Measurements from ENCODE around the gene KNCN.

KNCN gene

GRCh38 chr1:46527474-46528296, 23.8 kb downstream of the KNCN start:
- no peak overlapping the region for H3K27ac ChIP-seq
- DNase-seq (ENCODE audit: low read depth, low spot score) = no peak

- no peak for DNase-seq (ENCODE audit: low read depth, low spot score)
- no peak overlapping the region for H3K27ac ChIP-seq
Observed at GRCh38 chr1:46526691-46527291, 24.7 kb downstream of the KNCN start.

GRCh38 chr1:46526013-46526690, 25.3 kb downstream of the KNCN start:
- H3K27ac ChIP-seq = no peak overlapping the region
- DNase-seq (ENCODE audit: low read depth, low spot score) = no peak

- H3K27ac ChIP-seq = no peak overlapping the region
- DNase-seq (ENCODE audit: low read depth, low spot score) = no peak
Observed at GRCh38 chr1:46525253-46525983, 26.0 kb downstream of the KNCN start.

DNA sequence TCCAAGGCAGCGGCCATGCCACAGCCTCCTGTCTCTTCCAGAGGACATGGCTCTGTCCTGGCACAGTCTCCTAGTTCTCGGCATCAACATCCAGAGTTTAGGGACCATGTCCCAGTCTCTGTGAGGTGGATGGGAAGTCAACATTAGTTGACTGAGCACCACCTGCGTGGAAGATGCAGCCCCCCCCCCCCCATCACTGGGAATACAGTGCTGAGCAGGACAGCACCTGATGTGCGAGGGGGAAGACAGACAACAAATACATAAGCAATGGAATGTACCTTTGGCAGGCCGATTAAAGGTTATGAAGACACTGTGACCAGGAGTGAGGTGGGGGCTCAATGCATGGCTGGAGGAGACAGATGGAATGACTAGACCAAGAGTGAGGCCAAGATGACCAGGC, 26.6 kb downstream of the KNCN start:
- no peak overlapping the region for H3K27ac ChIP-seq
- no peak for DNase-seq (ENCODE audit: low read depth, low spot score)

- DNase-seq (ENCODE audit: low read depth, low spot score) = no peak
- peak overlapping the region; percentile 65 for H3K27ac ChIP-seq
Observed at GRCh38 chr1:46523496-46524353, 27.7 kb downstream of the KNCN start.

- DNase-seq (ENCODE audit: low read depth, low spot score) = no peak
- H3K27ac ChIP-seq = peak overlapping the region; percentile 65
Observed at GRCh38 chr1:46522969-46523320, 28.5 kb downstream of the KNCN start.

DNA sequence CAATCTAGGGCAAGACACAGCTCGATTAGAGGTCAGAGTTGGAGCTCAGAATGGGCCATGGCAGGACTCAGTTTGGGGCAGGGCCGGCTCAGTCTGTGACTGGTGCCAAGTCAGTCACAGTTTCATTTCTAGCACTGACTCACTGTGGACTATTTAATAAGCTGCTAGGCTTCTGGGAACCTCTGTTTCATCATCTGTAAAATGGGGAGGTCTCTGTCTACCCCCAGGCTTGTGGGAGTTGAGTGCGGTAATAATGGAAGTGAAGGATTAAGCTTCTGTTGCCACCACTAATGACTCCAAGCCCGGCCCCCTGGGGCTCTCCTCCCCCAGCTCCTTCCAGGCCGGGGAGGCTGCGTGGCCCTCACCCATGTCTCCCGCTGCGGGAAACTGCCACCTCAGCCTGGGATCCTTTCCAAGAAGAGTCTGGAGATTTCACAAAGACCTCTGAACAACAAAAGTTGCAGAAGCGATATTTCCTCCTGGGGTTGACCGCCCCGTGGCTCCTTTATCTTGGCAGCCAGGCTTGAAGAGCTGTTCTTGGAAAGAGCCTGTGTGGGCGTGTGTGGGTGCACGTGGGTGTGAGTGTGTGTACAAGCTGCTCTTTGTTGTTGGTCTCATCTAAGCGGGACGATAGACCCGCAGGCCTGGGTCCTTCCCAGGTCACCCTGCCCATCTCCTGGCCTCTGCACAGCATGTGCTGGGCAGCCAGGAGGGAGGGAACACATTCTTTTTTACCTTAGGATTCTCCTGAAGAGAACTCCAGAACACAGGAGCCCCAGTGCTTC, 29.1 kb downstream of the KNCN start:
- DNase-seq (ENCODE audit: low read depth, low spot score) = no peak
- H3K27ac ChIP-seq = peak overlapping the region; percentile 65

- peak overlapping the region; percentile 65 for H3K27ac ChIP-seq
- no peak for DNase-seq (ENCODE audit: low read depth, low spot score)
Observed at GRCh38 chr1:46521414-46521813, 30.0 kb downstream of the KNCN start.

DNA sequence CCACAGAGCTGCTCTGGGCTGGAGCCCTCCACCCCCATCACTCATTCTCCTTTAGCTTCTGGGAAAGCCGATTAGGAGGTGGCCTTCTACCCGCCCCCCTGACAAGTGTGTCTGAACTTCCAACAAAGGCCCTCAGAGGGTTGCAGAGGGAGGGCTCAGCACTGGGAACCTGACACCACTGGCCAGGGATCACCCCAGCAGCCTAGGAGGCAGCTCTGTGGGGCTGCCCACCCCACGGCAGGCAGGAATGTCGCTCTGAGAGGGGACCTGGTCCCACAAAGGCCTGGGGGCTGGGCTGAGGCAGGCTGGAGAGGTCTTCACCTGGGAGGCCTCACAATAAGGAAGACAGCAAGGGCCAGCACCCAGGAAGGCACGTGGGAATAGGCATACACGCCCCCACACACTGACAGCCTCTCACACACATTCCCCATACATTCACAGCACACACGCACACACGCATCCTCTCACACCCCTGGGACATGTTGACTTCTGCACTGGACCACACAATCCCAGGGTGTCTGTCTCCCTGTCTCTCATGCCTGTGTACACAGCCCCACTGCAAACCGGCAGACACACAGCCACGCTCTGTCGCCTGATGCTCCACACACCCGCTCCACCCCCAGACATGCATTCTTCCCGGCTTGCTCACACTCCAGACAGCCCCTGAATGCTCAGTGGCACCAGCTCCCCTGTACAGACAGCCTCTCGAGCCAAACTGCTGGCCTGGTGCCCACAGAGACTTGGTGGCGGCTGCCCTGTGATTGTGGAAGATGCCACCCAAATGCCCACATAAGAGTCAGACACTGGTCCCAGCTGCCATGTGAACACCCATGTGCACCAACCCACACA, 31.2 kb downstream of the KNCN start:
- H3K27ac ChIP-seq = peak overlapping the region; percentile 65
- DNase-seq (ENCODE audit: low read depth, low spot score) = no peak

DNA sequence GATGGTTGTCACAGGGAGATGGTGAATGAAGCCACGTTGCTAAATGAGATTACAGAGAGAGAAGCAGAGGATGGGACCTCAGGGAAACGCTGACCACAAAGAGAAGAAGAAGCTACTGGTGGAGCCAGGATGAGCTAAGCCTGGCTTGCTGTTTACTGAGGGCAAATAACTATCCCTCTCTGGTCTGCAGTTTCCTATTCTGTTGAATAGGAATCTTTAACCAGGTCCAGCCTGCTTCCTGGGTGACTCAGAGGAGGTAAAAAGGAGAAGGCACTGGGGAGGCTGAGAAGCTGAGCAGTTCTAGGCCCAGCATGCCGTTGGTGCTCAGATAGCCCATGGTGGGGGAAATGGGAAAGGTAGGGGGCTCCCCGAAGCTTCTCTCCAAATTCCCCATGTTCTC, 32.2 kb downstream of the KNCN start:
- no peak for DNase-seq (ENCODE audit: low read depth, low spot score)
- no peak overlapping the region for H3K27ac ChIP-seq

DNA sequence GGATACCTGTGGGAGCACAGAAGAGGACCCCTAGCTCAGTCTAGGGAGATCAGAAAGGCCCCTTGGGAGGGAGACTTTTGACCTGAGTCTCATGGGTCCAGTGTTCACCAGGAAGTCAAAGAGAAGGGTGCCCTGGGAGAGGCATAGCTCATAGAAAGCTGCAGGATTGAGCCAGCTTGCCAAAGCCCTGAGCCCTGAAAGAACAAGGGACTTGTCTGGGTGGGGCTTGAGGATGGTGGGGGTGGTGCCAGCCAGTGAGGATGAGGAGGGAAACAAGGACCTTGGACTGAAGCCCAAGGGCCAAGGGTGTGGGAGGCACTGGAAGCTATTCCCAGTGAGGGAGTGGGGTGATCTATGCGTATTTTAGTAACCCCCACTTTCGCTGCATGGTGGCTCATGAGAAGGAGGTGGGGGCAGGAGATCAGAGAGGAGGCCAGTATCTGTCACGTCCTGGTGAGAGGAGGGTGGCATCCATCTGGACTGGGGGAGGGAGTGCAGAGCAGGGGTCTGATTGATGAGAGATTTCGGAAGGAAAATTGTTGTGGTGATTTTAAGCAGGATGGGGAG, 33.4 kb downstream of the KNCN start:
- no peak for DNase-seq (ENCODE audit: low read depth, low spot score)
- no peak overlapping the region for H3K27ac ChIP-seq

- peak overlapping the region; percentile 22 for H3K27ac ChIP-seq
- DNase-seq (ENCODE audit: low read depth, low spot score) = no peak
Observed at GRCh38 chr1:46517010-46517600, 34.3 kb downstream of the KNCN start.

GRCh38 chr1:46516200-46516950, 35.1 kb downstream of the KNCN start:
- no peak overlapping the region for H3K27ac ChIP-seq
- no peak for DNase-seq (ENCODE audit: low read depth, low spot score)

GRCh38 chr1:46515576-46515975, 35.9 kb downstream of the KNCN start:
- DNase-seq (ENCODE audit: low read depth, low spot score) = no peak
- H3K27ac ChIP-seq = no peak overlapping the region

GRCh38 chr1:46513536-46513935, 37.9 kb downstream of the KNCN start:
- DNase-seq (ENCODE audit: low read depth, low spot score) = no peak
- H3K27ac ChIP-seq = no peak overlapping the region

DNA sequence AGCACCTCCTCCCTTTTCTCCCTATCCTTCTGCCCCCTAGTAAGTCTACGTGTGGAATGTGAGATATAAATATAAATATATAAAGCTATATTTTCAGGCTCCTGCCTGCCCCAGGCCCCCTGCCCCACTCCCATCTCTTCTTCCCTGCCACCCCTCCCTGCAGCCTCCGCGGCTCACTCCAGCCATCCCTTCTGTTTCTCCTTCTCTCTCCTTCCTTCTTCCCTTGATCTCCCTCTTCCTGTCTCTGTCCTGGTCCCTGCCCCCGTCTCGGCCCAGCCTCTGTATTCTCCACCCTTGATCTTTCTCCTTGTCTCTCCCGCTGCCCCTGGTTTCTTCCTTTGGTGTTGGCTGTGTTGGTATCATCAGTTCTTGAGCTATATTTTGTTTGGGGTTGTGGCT, 38.7 kb downstream of the KNCN start:
- no peak for DNase-seq (ENCODE audit: low read depth, low spot score)
- H3K27ac ChIP-seq = no peak overlapping the region
